Neutrophil (primary cell): ENCODE measurements around the gene IL1RAPL2.

Source experiments
- H3K27ac ChIP-seq: fragments of 200-600 bp; sonication (generic); 2 replicates; pipeline ENCODE4 v1.5.1; 2016; ENCODE audit warnings: mild to moderate bottlenecking, moderate library complexity
- H3K27me3 ChIP-seq: fragments of 200-600 bp; sonication (generic); 2 replicates; pipeline ENCODE4 v1.6.0; 2016; ENCODE audit warnings: mild to moderate bottlenecking
- H3K36me3 ChIP-seq: fragments of 200-600 bp; sonication (generic); 2 replicates; pipeline ENCODE4 v1.5.1; 2017
- H3K4me1 ChIP-seq, 2 experiments: fragments of 200-600 bp in 1 of 2; sonication (generic) in 1 of 2; 1 replicate in 1 of 2; 2 replicates in 1 of 2; pipeline versions ENCODE4 v1.5.1 to v1.6.1; 2013 to 2016; ENCODE audit warnings: low read depth in 1 of 2, low read length in 1 of 2, mild to moderate bottlenecking in 1 of 2, moderate library complexity in 1 of 2; ENCODE audit not compliant: control insufficient read depth in 1 of 2, insufficient read depth in 1 of 2
- H3K4me3 ChIP-seq, 2 experiments: fragments of 200-600 bp in 1 of 2; sonication (generic) in 1 of 2; 1 replicate in 1 of 2; 2 replicates in 1 of 2; pipeline ENCODE4 v1.5.1; 2013 to 2016; ENCODE audit warnings: low read depth in 1 of 2, low read length in 1 of 2, mild to moderate bottlenecking in 1 of 2, moderate library complexity in 1 of 2
- H3K9me3 ChIP-seq: fragments of 200-600 bp; sonication (generic); 2 replicates; pipeline ENCODE4 v1.5.1; 2016
- CTCF ChIP-seq: fragments of 200-600 bp; sonication (generic); IDR thresholded peaks from 2 replicates; pipeline ENCODE4 v1.5.1; 2016; ENCODE audit warnings: antibody characterized with exemption

The IL1RAPL2 gene

GRCh38 chrX:104681214-104681613 is 115.2 kb downstream of the IL1RAPL2 start:
- no peak for TF ChIP-seq CTCF
- H3K4me3 ChIP-seq = no peak overlapping the region
- H3K27ac ChIP-seq = no peak overlapping the region
- H3K27me3 ChIP-seq = no peaks in the 10 kb centered on the region
- H3K9me3 ChIP-seq = no peaks in the 10 kb centered on the region
- no peaks in the 10 kb centered on the region for H3K4me1 ChIP-seq
- H3K36me3 ChIP-seq = no peaks in the 10 kb centered on the region

- TF ChIP-seq CTCF = no peak
- Histone ChIP-seq H3K4me1 (no peaks in the 10 kb centered on the region), H3K27ac (no peak overlapping the region), H3K27me3 (no peaks in the 10 kb centered on the region), H3K4me3 (no peak overlapping the region), H3K36me3 (no peaks in the 10 kb centered on the region), H3K9me3 (no peaks in the 10 kb centered on the region)
Observed at GRCh38 chrX:104684077-104684476, 118.1 kb downstream of the IL1RAPL2 start.

- Histone ChIP-seq H3K27me3 (no peaks in the 10 kb centered on the region), H3K4me3 (no peak overlapping the region), H3K9me3 (no peaks in the 10 kb centered on the region), H3K36me3 (no peaks in the 10 kb centered on the region), H3K4me1 (no peaks in the 10 kb centered on the region), H3K27ac (no peak overlapping the region)
- TF ChIP-seq CTCF = no peak
Observed at GRCh38 chrX:104695593-104695992, 129.6 kb downstream of the IL1RAPL2 start.

- no peak overlapping the region for H3K27ac ChIP-seq
- no peak overlapping the region for H3K4me3 ChIP-seq
- TF ChIP-seq CTCF = no peak
- H3K9me3 ChIP-seq = no peaks in the 10 kb centered on the region
- no peaks in the 10 kb centered on the region for H3K36me3 ChIP-seq
- H3K4me1 ChIP-seq = no peaks in the 10 kb centered on the region
- no peaks in the 10 kb centered on the region for H3K27me3 ChIP-seq
Observed at GRCh38 chrX:104696667-104697066, 130.7 kb downstream of the IL1RAPL2 start.

GRCh38 chrX:104697294-104697693 is 131.3 kb downstream of the IL1RAPL2 start:
- H3K36me3 ChIP-seq = no peaks in the 10 kb centered on the region
- no peaks in the 10 kb centered on the region for H3K27me3 ChIP-seq
- no peaks in the 10 kb centered on the region for H3K9me3 ChIP-seq
- TF ChIP-seq CTCF = no peak
- no peaks in the 10 kb centered on the region for H3K4me1 ChIP-seq
- no peak overlapping the region for H3K4me3 ChIP-seq
- no peak overlapping the region for H3K27ac ChIP-seq

GRCh38 chrX:104707042-104707441 is 141.0 kb downstream of the IL1RAPL2 start:
- H3K4me1 ChIP-seq = no peaks in the 10 kb centered on the region
- H3K36me3 ChIP-seq = no peaks in the 10 kb centered on the region
- no peak overlapping the region for H3K27ac ChIP-seq
- H3K27me3 ChIP-seq = no peaks in the 10 kb centered on the region
- no peaks in the 10 kb centered on the region for H3K9me3 ChIP-seq
- no peak for TF ChIP-seq CTCF
- no peak overlapping the region for H3K4me3 ChIP-seq
